Transverse colon (tissue), 4 donors: ENCODE data around the gene PMFBP1. TPM values are rescaled to one million over a fixed set of nuclear protein-coding genes. Genes with fewer than 3 reads are reported as not detected.

ENCODE experiments used
- DNase-seq: peaks from one replicate; pipeline ENCODE4 v3.0.0-alpha.2; 2019
- H3K27ac ChIP-seq, 4 donors: fragments of 200-600 bp; sonication (generic); 2 replicates each; pipeline ENCODE4 v1.5.1; 2016 to 2018; ENCODE audit warnings: inconsistent platforms in 4 of 4
- H3K27me3 ChIP-seq: fragments of 200-600 bp; sonication (generic); 2 replicates; pipeline ENCODE4 v1.5.1; 2017; ENCODE audit warnings: inconsistent platforms
- H3K36me3 ChIP-seq, 4 donors: fragments of 200-600 bp; sonication (generic); 2 replicates each; pipeline ENCODE4 v1.5.1; 2017 to 2019; ENCODE audit warnings: inconsistent platforms in 4 of 4
- H3K4me1 ChIP-seq, 4 donors: fragments of 200-600 bp; sonication (generic); 2 replicates each; pipeline ENCODE4 v1.5.1; 2017 to 2020; ENCODE audit warnings: inconsistent platforms in 4 of 4
- H3K4me3 ChIP-seq, 4 donors: fragments of 200-600 bp; sonication (generic); 1 replicate in 1 of 4; 2 replicates in 3 of 4; pipeline versions ENCODE4 v1.5.1 to v1.6.1; 2017 to 2019; ENCODE audit warnings: inconsistent platforms in 4 of 4
- H3K9me3 ChIP-seq, 2 donors: fragments of 200-600 bp; sonication (generic); 2 replicates each; pipeline ENCODE4 v1.5.1; 2017 to 2019; ENCODE audit warnings: inconsistent platforms in 2 of 2
- CTCF ChIP-seq, 5 experiments: fragments of 200-600 bp in 3 of 5; fragments of 450-650 bp in 2 of 5; sonication (generic) in 3 of 5; IDR thresholded peaks; 1 replicate in 2 of 5; 2 replicates in 3 of 5; pipeline ENCODE4 v1.5.1; 2016 to 2017; ENCODE audit warnings: antibody characterized with exemption in 5 of 5, inconsistent platforms in 3 of 5, mild to moderate bottlenecking in 2 of 5, moderate library complexity in 1 of 5
- EP300 ChIP-seq: sonication (generic); formaldehyde crosslinking; IDR thresholded peaks from one replicate; pipeline ENCODE4 v1.6.1; 2017; ENCODE audit warnings: antibody characterized with exemption, low read depth
- POLR2A ChIP-seq: fragments of 450-650 bp; IDR thresholded peaks from one replicate; pipeline ENCODE4 v1.6.1; 2016; ENCODE audit warnings: antibody characterized with exemption, mild to moderate bottlenecking, moderate library complexity
- POLR2AphosphoS5 ChIP-seq, 3 donors: sonication (generic); formaldehyde crosslinking; IDR thresholded peaks; one replicate each; pipeline ENCODE4 v1.6.1; 2016; ENCODE audit warnings: antibody characterized with exemption in 3 of 3
- WGBS, 2 donors: methylation state at CpG; one replicate each; pipeline ENCODE4 v1.1.5; 2018; ENCODE audit warnings: low coverage in 1 of 2; 5-methylcytosine and 5-hydroxymethylcytosine counted together
- in situ Hi-C, 4 donors: fragments of 200-750 bp; cut with MboI; loops; one replicate each; pipeline versions ENCODE4 v1.15.0 to v1.15.1; 2017; ENCODE audit warnings: low sequenced_read_pairs in 3 of 4, low pct_ligation_motif_present in 1 of 4, low pct_unique_long_range_greater_than_20kb in 1 of 4
- intact Hi-C: fragments of 100-400 bp; cut with DNase I; formaldehyde crosslinking; loops from one replicate; pipeline ENCODE4 v1.15.1; 2023; ENCODE audit warnings: low total_unique reads
- total RNA-seq, 4 donors: library from RNA; depleted of rRNA; stranded (reverse); fragments of >200 nt; gene quantifications; one replicate each; pipeline ENCODE4 v1.1.0, GENCODE V29; 2016

The PMFBP1 gene
- total RNA-seq, 4 donors from 2014 or later: 0.75 to 8.4 (median 4.2) TPM

GRCh38 chr16:72189865-72190371 is 18.0 kb upstream of the PMFBP1 start:
- no peaks in the 10 kb centered on the region for H3K36me3 ChIP-seq
- no peak for TF ChIP-seq POLR2A
- no peaks in the 10 kb centered on the region for H3K27me3 ChIP-seq
- no peak overlapping the region for H3K4me3 ChIP-seq
- no peaks in the 10 kb centered on the region for H3K4me1 ChIP-seq
- 68 to 81% methylated on average over 5 to 6 of the region's 6 CpGs for WGBS, 2 donors
- H3K27ac ChIP-seq: no peak overlapping the region
- in situ Hi-C loops (no loop called here), intact Hi-C loops (no loop called here)
- DNase-seq: no peak
- no peaks in the 10 kb centered on the region for H3K9me3 ChIP-seq

- H3K27me3 ChIP-seq: no peaks in the 10 kb centered on the region
- no peaks in the 10 kb centered on the region for H3K9me3 ChIP-seq
- DNase-seq: no peak
- no peak overlapping the region for H3K4me3 ChIP-seq
- no peaks in the 10 kb centered on the region for H3K4me1 ChIP-seq
- in situ Hi-C loops (no loop called here), intact Hi-C loops (no loop called here)
- no peak overlapping the region for H3K27ac ChIP-seq
- TF ChIP-seq CTCF (IDR thresholded peaks at IDR 0.05): no peak
- TF ChIP-seq EP300: no peak
- TF ChIP-seq POLR2AphosphoS5 (IDR thresholded peaks at IDR 0.05): no peak
- no peak for TF ChIP-seq POLR2A
- no peaks in the 10 kb centered on the region for H3K36me3 ChIP-seq
- WGBS, 2 donors: 90 to 100% methylated on average over 4 of the region's 4 CpGs
These were observed 16.6 kb upstream of the PMFBP1 start for GRCh38 chr16:72188541-72188940.

GRCh38 chr16:72187551-72187950 is 15.6 kb upstream of the PMFBP1 start:
- no peaks in the 10 kb centered on the region for H3K9me3 ChIP-seq
- 85 to 86% methylated on average over 4 to 6 of the region's 6 CpGs for WGBS, 2 donors
- H3K36me3 ChIP-seq: no peaks in the 10 kb centered on the region
- no peaks in the 10 kb centered on the region for H3K4me1 ChIP-seq
- in situ Hi-C loops (no loop called here), intact Hi-C loops (no loop called here)
- H3K4me3 ChIP-seq: no peak overlapping the region
- TF ChIP-seq CTCF (IDR thresholded peaks at IDR 0.05) (no peak), EP300 (no peak), POLR2AphosphoS5 (IDR thresholded peaks at IDR 0.05) (no peak), POLR2A (no peak)
- DNase-seq: no peak
- no peaks in the 10 kb centered on the region for H3K27me3 ChIP-seq
- no peak overlapping the region for H3K27ac ChIP-seq

GRCh38 chr16:72182976-72183375 is 11.0 kb upstream of the PMFBP1 start:
- DNase-seq: no peak
- intact Hi-C loops: no loop called here
- Histone ChIP-seq H3K36me3 (no peaks in the 10 kb centered on the region), H3K27ac (no peak overlapping the region), H3K9me3 (no peaks in the 10 kb centered on the region), H3K27me3 (no peaks in the 10 kb centered on the region), H3K4me1 (peaks cover 0 to 9% (median 2%) of the 10 kb centered on the region in 4 donors), H3K4me3 (no peak overlapping the region)
- TF ChIP-seq POLR2A (no peak), EP300 (no peak), POLR2AphosphoS5 (IDR thresholded peaks at IDR 0.05) (no peak), CTCF (IDR thresholded peaks at IDR 0.05) (no peak)
- in situ Hi-C loops: no loop called here
